H1 (cell line): ENCODE data around the gene DNAAF5. TPM values are rescaled to one million over a fixed set of nuclear protein-coding genes. Genes with fewer than 3 reads are reported as not detected.

Source experiments
- CTCF ChIA-PET: fragments of 300-600 bp; sonication (Branson Sonifier 250); formaldehyde crosslinking; loops from one replicate; lab custom pipeline; 2021; ENCODE audit not compliant: partially characterized antibody; lab: Charles Lee
- POLR2A ChIA-PET: fragments of 300-600 bp; sonication (Branson Sonifier 250); formaldehyde crosslinking; loops from one replicate; lab custom pipeline; 2021; ENCODE audit warnings: inconsistent platforms; ENCODE audit not compliant: partially characterized antibody; lab: Charles Lee
- DNase-seq, 2 experiments: peaks; one replicate each; pipeline versions ENCODE4 v3.0.0 to v3.0.0-alpha.2; 2010 to 2022; ENCODE audit warnings: low spot score in 2 of 2, low read depth in 1 of 2, mixed read lengths in 1 of 2
- FAIRE-seq: peaks from 2 replicates; lab custom pipeline; 2011; peaks lifted over from hg19 to GRCh38; lab: Jason Lieb, UNC
- H2AFZ ChIP-seq: 2 replicates; pipeline ENCODE4 v1.8.1; 2012; ENCODE audit warnings: low read length, inconsistent platforms
- H2AK5ac ChIP-seq: 2 replicates; pipeline ENCODE4 v1.6.1; 2013; ENCODE audit warnings: low read depth, low read length
- H2BK120ac ChIP-seq: replicated peaks from 2 replicates; pipeline ENCODE3; 2013; ENCODE audit warnings: low read depth, low read length, inconsistent platforms
- H2BK12ac ChIP-seq: 2 replicates; pipeline ENCODE4 v1.6.1; 2013; ENCODE audit warnings: low read depth, low read length
- H2BK15ac ChIP-seq: 2 replicates; pipeline ENCODE4 v1.6.1; 2013; ENCODE audit warnings: low read length
- H2BK20ac ChIP-seq: 2 replicates; pipeline ENCODE4 v1.6.1; 2013; ENCODE audit warnings: low read length
- H2BK5ac ChIP-seq: 2 replicates; pipeline ENCODE4 v1.6.1; 2013; ENCODE audit warnings: low read depth, low read length
- H3K14ac ChIP-seq: 2 replicates; pipeline ENCODE4 v1.6.1; 2013; ENCODE audit warnings: inconsistent platforms; ENCODE audit not compliant: insufficient read length
- H3K18ac ChIP-seq: 2 replicates; pipeline ENCODE4 v1.6.1; 2013; ENCODE audit warnings: low read length; ENCODE audit errors: extremely low read depth
- H3K23ac ChIP-seq: 2 replicates; pipeline ENCODE4 v1.6.1; 2013; ENCODE audit warnings: inconsistent platforms; ENCODE audit not compliant: insufficient read length
- H3K23me2 ChIP-seq: 2 replicates; pipeline ENCODE4 v1.6.1; 2013; ENCODE audit warnings: low read depth, low read length
- H3K27ac ChIP-seq: 2 replicates; pipeline ENCODE4 v1.6.1; 2011; ENCODE audit warnings: low read depth, low read length, inconsistent platforms
- H3K27me3 ChIP-seq, 4 experiments: replicated peaks in 1 of 4; 1 replicate in 1 of 4; 2 replicates in 3 of 4; pipeline versions ENCODE4 v1.6.1 to v1.8.1; 2011 to 2013; ENCODE audit warnings: low read length in 3 of 4, mild to moderate bottlenecking in 3 of 4, inconsistent platforms in 2 of 4, mixed read lengths in 2 of 4, moderate library complexity in 1 of 4; ENCODE audit not compliant: control insufficient read depth in 3 of 4, insufficient read depth in 3 of 4; ENCODE audit errors: extremely low read depth in 1 of 4
- H3K36me3 ChIP-seq, 4 experiments: 2 replicates each; pipeline versions ENCODE4 v1.6.1 to v1.8.1; 2011 to 2013; ENCODE audit warnings: mild to moderate bottlenecking in 4 of 4, low read length in 3 of 4, moderate library complexity in 2 of 4, control low read depth in 1 of 4, inconsistent platforms in 1 of 4; ENCODE audit not compliant: insufficient read depth in 4 of 4, control insufficient read depth in 2 of 4
- H3K4ac ChIP-seq: replicated peaks from 2 replicates; pipeline ENCODE3; 2013; ENCODE audit warnings: low read length, low read depth, mixed read lengths, inconsistent platforms; ENCODE audit not compliant: insufficient read length
- H3K4me1 ChIP-seq, 4 experiments: replicated peaks in 1 of 4; 1 replicate in 1 of 4; 2 replicates in 3 of 4; pipeline versions ENCODE4 v1.6.1 to v1.8.1; 2011 to 2013; ENCODE audit warnings: low read length in 3 of 4, inconsistent platforms in 2 of 4, mixed read lengths in 1 of 4; ENCODE audit not compliant: insufficient read depth in 4 of 4, control insufficient read depth in 3 of 4
- H3K4me2 ChIP-seq, 2 experiments: 2 replicates each; pipeline versions ENCODE4 v1.6.1 to v1.8.1; 2011 to 2013; ENCODE audit warnings: low read depth in 2 of 2, low read length in 2 of 2, control low read depth in 1 of 2, inconsistent platforms in 1 of 2, mild to moderate bottlenecking in 1 of 2; ENCODE audit not compliant: insufficient read depth in 1 of 2
- H3K4me3 ChIP-seq, 4 experiments: fragments of 200-600, 300-600 bp in 1 of 4; sonication (generic), shearing (Covaris generic), sonication (Bioruptor Twin) in 1 of 4; 2 replicates each; pipeline versions ENCODE4 v1.5.1 to v1.8.1; 2011 to 2016; ENCODE audit warnings: low read length in 4 of 4, low read depth in 3 of 4, control low read depth in 2 of 4, inconsistent platforms in 2 of 4, mild to moderate bottlenecking in 2 of 4, mixed read lengths in 1 of 4, moderate library complexity in 1 of 4; ENCODE audit not compliant: insufficient read depth in 2 of 4; ENCODE audit errors: extremely low read depth in 1 of 4
- H3K56ac ChIP-seq: replicated peaks from 2 replicates; pipeline ENCODE3; 2013; ENCODE audit warnings: low read depth, mild to moderate bottlenecking, mixed read lengths, low read length, inconsistent platforms; ENCODE audit not compliant: insufficient read length
- H3K79me1 ChIP-seq: 2 replicates; pipeline ENCODE4 v1.6.1; 2013; ENCODE audit warnings: low read depth, low read length, control low read depth
- H3K79me2 ChIP-seq, 2 experiments: 2 replicates each; pipeline versions ENCODE4 v1.6.1 to v1.8.1; 2012 to 2013; ENCODE audit warnings: low read length in 2 of 2, mild to moderate bottlenecking in 2 of 2, inconsistent platforms in 1 of 2; ENCODE audit not compliant: insufficient read depth in 2 of 2, control insufficient read depth in 1 of 2
- H3K9ac ChIP-seq, 4 experiments: replicated peaks in 1 of 4; 1 replicate in 1 of 4; 2 replicates in 3 of 4; pipeline versions ENCODE4 v1.6.1 to v1.8.1; 2011 to 2013; ENCODE audit warnings: low read depth in 3 of 4, low read length in 3 of 4, control low read depth in 2 of 4, mild to moderate bottlenecking in 2 of 4, moderate library complexity in 2 of 4, inconsistent platforms in 1 of 4; ENCODE audit errors: extremely low read depth in 1 of 4
- H3K9me3 ChIP-seq, 2 experiments: 2 replicates each; pipeline versions ENCODE4 v1.6.1 to v1.8.1; 2012 to 2013; ENCODE audit warnings: mild to moderate bottlenecking in 2 of 2, moderate library complexity in 2 of 2, control low read depth in 1 of 2, inconsistent platforms in 1 of 2, low read depth in 1 of 2, low read length in 1 of 2, mixed read lengths in 1 of 2; ENCODE audit not compliant: insufficient read depth in 2 of 2
- H4K20me1 ChIP-seq, 2 experiments: replicated peaks in 1 of 2; 2 replicates each; pipeline versions ENCODE3 to v1.8.1; 2011 to 2013; ENCODE audit warnings: inconsistent platforms in 2 of 2, low read length in 2 of 2, mild to moderate bottlenecking in 1 of 2; ENCODE audit not compliant: insufficient read depth in 2 of 2, control insufficient read depth in 1 of 2
- H4K5ac ChIP-seq: 2 replicates; pipeline ENCODE4 v1.6.1; 2013; ENCODE audit warnings: low read length, low read depth, mixed read lengths, inconsistent platforms; ENCODE audit not compliant: insufficient read length
- H4K8ac ChIP-seq: 2 replicates; pipeline ENCODE4 v1.8.0; 2013; ENCODE audit warnings: mild to moderate bottlenecking, moderate library complexity, low read length, inconsistent platforms; ENCODE audit not compliant: insufficient read depth; ENCODE audit errors: extremely low read depth
- H4K91ac ChIP-seq: replicated peaks from 2 replicates; pipeline ENCODE3; 2013; ENCODE audit warnings: low read length, mixed read lengths, inconsistent platforms; ENCODE audit not compliant: insufficient read length
- CHD1 ChIP-seq: IDR thresholded peaks from 2 replicates; pipeline ENCODE4 v1.6.1; 2012; ENCODE audit warnings: low read depth, low read length, improper control_type of control experiment
- CTBP2 ChIP-seq: IDR thresholded peaks from 2 replicates; pipeline ENCODE4 v1.7.0; 2011; ENCODE audit warnings: borderline replicate concordance, mild to moderate bottlenecking, moderate library complexity, mixed read lengths, low read length; ENCODE audit not compliant: insufficient read depth, insufficient read length
- GABPA ChIP-seq: IDR thresholded peaks from 2 replicates; pipeline ENCODE4 v1.6.1; 2011; ENCODE audit warnings: mild to moderate bottlenecking, low read length, moderate library complexity, borderline replicate concordance; ENCODE audit not compliant: insufficient read depth
- JUND ChIP-seq: IDR thresholded peaks from 2 replicates; pipeline ENCODE4 v1.6.1; 2011; ENCODE audit warnings: mild to moderate bottlenecking, improper control_type of control experiment, low read length
- KDM5A ChIP-seq: fragments of 200-600 bp; IDR thresholded peaks from 2 replicates; pipeline ENCODE4 v1.7.1; 2012; ENCODE audit warnings: mild to moderate bottlenecking, low read length, inconsistent platforms, mixed read lengths
- MAFK ChIP-seq: IDR thresholded peaks from 2 replicates; pipeline ENCODE4 v1.6.1; 2012; ENCODE audit warnings: low read depth, mild to moderate bottlenecking, improper control_type of control experiment, low read length
- RAD21 ChIP-seq, 2 experiments: IDR thresholded peaks in 1 of 2; conservative IDR thresholded peaks in 1 of 2; 2 replicates each; pipeline ENCODE4 v1.6.1; 2011; ENCODE audit warnings: low read depth in 2 of 2, low read length in 2 of 2, improper control_type of control experiment in 1 of 2, inconsistent platforms in 1 of 2, mild to moderate bottlenecking in 1 of 2, moderate library complexity in 1 of 2
- RNF2 ChIP-seq: fragments of 200-900, 300-1000 bp; sonication (generic); IDR thresholded peaks from 2 replicates; pipeline ENCODE4 v1.7.1; 2016; ENCODE audit warnings: borderline replicate concordance, low read depth, mild to moderate bottlenecking, antibody characterized with exemption, low read length; ENCODE audit not compliant: poor library complexity, severe bottlenecking; ENCODE audit errors: missing control alignments
- RXRA ChIP-seq: IDR thresholded peaks from 2 replicates; pipeline ENCODE4 v1.6.1; 2011; ENCODE audit warnings: low read depth, mild to moderate bottlenecking, low read length, moderate library complexity; ENCODE audit not compliant: insufficient read depth
- SAP30 ChIP-seq: fragments of 300-600 bp; sonication (generic); IDR thresholded peaks from 2 replicates; pipeline ENCODE4 v1.7.1; 2012; ENCODE audit warnings: low read length, moderate library complexity, mild to moderate bottlenecking, inconsistent platforms; ENCODE audit not compliant: insufficient read depth, insufficient replicate concordance
- SP1 ChIP-seq: IDR thresholded peaks from 2 replicates; pipeline ENCODE4 v1.6.1; 2011; ENCODE audit warnings: low read depth, low read length
- SP4 ChIP-seq: IDR thresholded peaks from 2 replicates; pipeline ENCODE4 v1.6.1; 2012; ENCODE audit warnings: low read length, inconsistent platforms
- TAF7 ChIP-seq: optimal IDR thresholded peaks from 2 replicates; pipeline ENCODE3; 2011; ENCODE audit warnings: low read depth, mild to moderate bottlenecking, inconsistent platforms, low read length, moderate library complexity, borderline replicate concordance
- TBP ChIP-seq: IDR thresholded peaks from 2 replicates; pipeline ENCODE4 v1.6.1; 2011; ENCODE audit warnings: low read depth, low read length, improper control_type of control experiment
- WGBS, 2 experiments: shearing (Covaris generic) in 1 of 2; methylation state at CpG; one replicate each; pipeline versions ENCODE4 v1.1.6 to v1.1.7; 2013 to 2015; ENCODE audit warnings: low lambda C conversion rate in 2 of 2, mixed read lengths in 2 of 2, inconsistent platforms in 1 of 2, low coverage in 1 of 2, missing lambda C conversion rate in 1 of 2; ENCODE audit not compliant: insufficient replicate concordance in 2 of 2, insufficient coverage in 1 of 2, insufficient read length in 1 of 2; ENCODE audit errors: extremely low coverage in 1 of 2, missing lambda C conversion rate in 1 of 2; 5-methylcytosine and 5-hydroxymethylcytosine counted together
- polyA plus RNA-seq, 7 experiments: library from polyadenylated mRNA; depleted of rRNA in 3 of 7; stranded (reverse) in 5 of 7; unstranded in 2 of 7; fragments of >200 nt in 5 of 7; fragments of 200-250 nt in 2 of 7; gene quantifications; 1 replicate in 5 of 7; 2 replicates in 1 of 7; 4 replicates in 1 of 7; pipeline versions ENCODE4 v1.2.1 to v1.2.3, GENCODE V29; 2011 to 2013; ENCODE audit warnings: missing spikeins in 2 of 7, mixed read lengths in 2 of 7
- total RNA-seq: library from RNA; stranded (reverse); fragmentation: NEBNext Ultra II Directional; extraction: Animal tissue kit (Norgen Biotek cat#: 25700); gene quantifications from 2 replicates; pipeline ENCODE4 v1.2.1, GENCODE V29; 2021

DNAAF5 gene
- total and polyA plus RNA-seq, 2 of the 8 experiments (the other 6 are each of a cell fraction or from before 2014, with no cell fraction given): 55.1 to 95.9 TPM

GRCh38 chr7:762885-763284 is 36.4 kb downstream of the DNAAF5 start:
- no peak overlapping the region for H3K56ac ChIP-seq
- POLR2A ChIA-PET: no interaction called here
- H2BK5ac ChIP-seq: no peak overlapping the region
- no peak overlapping the region for H3K23ac ChIP-seq
- no peaks in the 10 kb centered on the region for H3K79me2 ChIP-seq
- H2AK5ac ChIP-seq: no peak overlapping the region
- no peak overlapping the region for H3K14ac ChIP-seq
- no peak overlapping the region for H3K4me3 ChIP-seq
- no peak overlapping the region; a peak in 1 of 7 replicates for H3K9ac ChIP-seq
- no peak overlapping the region for H3K4me2 ChIP-seq
- no peak overlapping the region for H4K5ac ChIP-seq
- no peaks in the 10 kb centered on the region for H3K27me3 ChIP-seq
- WGBS, 2 experiments: 76% methylated on average over 5 of the region's 5 CpGs; no CpG with 5 or more reads in 1 of the 2 experiments
- H3K4ac ChIP-seq: no peak overlapping the region
- no peaks in the 10 kb centered on the region; the same call in 1 of the 2 replicates for H3K79me1 ChIP-seq
- H3K23me2 ChIP-seq: no peaks in the 10 kb centered on the region
- H3K9me3 ChIP-seq: no peaks in the 10 kb centered on the region
- peaks cover 11 to 33% (median 19%) of the 10 kb centered on the region in 4 experiments; a peak in 7 of 8 replicates for H3K36me3 ChIP-seq
- no peak overlapping the region for H2BK15ac ChIP-seq
- H4K91ac ChIP-seq: no peak overlapping the region
- H2BK12ac ChIP-seq: no peak overlapping the region
- FAIRE-seq (no peak), DNase-seq (no peak)
- H4K20me1 ChIP-seq: peaks cover 0 to 10% of the 10 kb centered on the region in 2 experiments
- H2AFZ ChIP-seq: no peak overlapping the region
- no peaks in the 10 kb centered on the region for H3K4me1 ChIP-seq
- H2BK120ac ChIP-seq: no peak overlapping the region
- no peak overlapping the region for H3K27ac ChIP-seq
- CTCF ChIA-PET: interaction anchor here (0.6 kb wide), 1 partner anchor 85 kb away, joined by 4 read pairs; no protein-coding TSS in a partner anchor
- no peak overlapping the region for H4K8ac ChIP-seq
- no peak overlapping the region for H3K18ac ChIP-seq
- no peak overlapping the region for H2BK20ac ChIP-seq
- TF ChIP-seq RXRA: no peak
- no peak for TF ChIP-seq RAD21 (IDR thresholded peaks at IDR 0.05 in 1 of 2, conservative IDR thresholded peaks at IDR 0.05 in 1 of 2; ENCODE audit: low read depth in 2 of 2, low read length in 2 of 2)
- no peak for TF ChIP-seq SAP30
- TF ChIP-seq CHD1: no peak
- TF ChIP-seq GABPA: no peak
- TF ChIP-seq SP1: no peak
- TF ChIP-seq SP4: no peak
- no peak for TF ChIP-seq MAFK
- TF ChIP-seq KDM5A: no peak
- no peak for TF ChIP-seq RNF2
- no peak for TF ChIP-seq TAF7
- TF ChIP-seq TBP: no peak
- no peak for TF ChIP-seq JUND
- TF ChIP-seq CTBP2: no peak
